Coronary artery (tissue), 2 donors: ENCODE measurements around the gene UST.

ENCODE experiments used
- DNase-seq: peaks from one replicate; pipeline ENCODE4 v3.0.0-alpha.2; 2017; ENCODE audit warnings: low spot score
- H3K27ac ChIP-seq, 2 donors: fragments of 200-600 bp; sonication (generic); one replicate each; pipeline ENCODE4 v1.5.1; 2016 to 2019
- H3K4me3 ChIP-seq: fragments of 200-600 bp; sonication (generic); 2 replicates; pipeline ENCODE4 v1.5.1; 2016; ENCODE audit warnings: mild to moderate bottlenecking, moderate library complexity
- TF ChIP-seq, protein P1 (sequence below): fragments of 200-600 bp; sonication (generic); IDR thresholded peaks from one replicate; pipeline ENCODE4 v1.5.1; 2019; ENCODE audit warnings: antibody characterized with exemption

The UST gene

DNA sequence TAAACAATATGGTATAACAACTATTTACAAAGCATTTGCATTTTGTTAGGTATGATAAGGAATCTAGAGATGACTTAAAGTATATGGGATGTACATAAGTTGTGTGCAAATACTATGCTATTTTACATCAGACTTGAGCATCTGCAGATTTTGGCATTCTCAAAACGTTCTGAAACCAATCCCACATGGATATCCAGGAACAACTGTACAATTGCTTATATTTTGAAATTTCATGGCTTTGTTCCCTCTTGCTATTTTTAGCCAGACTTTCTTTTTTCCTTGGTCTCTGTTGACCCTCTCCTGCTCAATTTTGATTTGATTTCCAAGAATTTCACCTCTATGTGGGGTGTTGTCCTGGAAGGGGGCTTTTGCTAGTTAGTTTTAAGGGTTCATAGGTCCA, 32.9 kb upstream of the UST start:
- no peak for DNase-seq
- H3K27ac ChIP-seq, result no peak overlapping the region
- TF ChIP-seq, protein P1, sequence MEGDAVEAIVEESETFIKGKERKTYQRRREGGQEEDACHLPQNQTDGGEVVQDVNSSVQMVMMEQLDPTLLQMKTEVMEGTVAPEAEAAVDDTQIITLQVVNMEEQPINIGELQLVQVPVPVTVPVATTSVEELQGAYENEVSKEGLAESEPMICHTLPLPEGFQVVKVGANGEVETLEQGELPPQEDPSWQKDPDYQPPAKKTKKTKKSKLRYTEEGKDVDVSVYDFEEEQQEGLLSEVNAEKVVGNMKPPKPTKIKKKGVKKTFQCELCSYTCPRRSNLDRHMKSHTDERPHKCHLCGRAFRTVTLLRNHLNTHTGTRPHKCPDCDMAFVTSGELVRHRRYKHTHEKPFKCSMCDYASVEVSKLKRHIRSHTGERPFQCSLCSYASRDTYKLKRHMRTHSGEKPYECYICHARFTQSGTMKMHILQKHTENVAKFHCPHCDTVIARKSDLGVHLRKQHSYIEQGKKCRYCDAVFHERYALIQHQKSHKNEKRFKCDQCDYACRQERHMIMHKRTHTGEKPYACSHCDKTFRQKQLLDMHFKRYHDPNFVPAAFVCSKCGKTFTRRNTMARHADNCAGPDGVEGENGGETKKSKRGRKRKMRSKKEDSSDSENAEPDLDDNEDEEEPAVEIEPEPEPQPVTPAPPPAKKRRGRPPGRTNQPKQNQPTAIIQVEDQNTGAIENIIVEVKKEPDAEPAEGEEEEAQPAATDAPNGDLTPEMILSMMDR, result no peak
- no peak overlapping the region for H3K4me3 ChIP-seq

- no peak for DNase-seq
- Histone ChIP-seq H3K4me3 (no peak overlapping the region), H3K27ac (no peak overlapping the region)
- TF ChIP-seq, protein P1, result no peak
These were observed 30.0 kb upstream of the UST start for GRCh38 chr6:148716811-148717210.

DNA sequence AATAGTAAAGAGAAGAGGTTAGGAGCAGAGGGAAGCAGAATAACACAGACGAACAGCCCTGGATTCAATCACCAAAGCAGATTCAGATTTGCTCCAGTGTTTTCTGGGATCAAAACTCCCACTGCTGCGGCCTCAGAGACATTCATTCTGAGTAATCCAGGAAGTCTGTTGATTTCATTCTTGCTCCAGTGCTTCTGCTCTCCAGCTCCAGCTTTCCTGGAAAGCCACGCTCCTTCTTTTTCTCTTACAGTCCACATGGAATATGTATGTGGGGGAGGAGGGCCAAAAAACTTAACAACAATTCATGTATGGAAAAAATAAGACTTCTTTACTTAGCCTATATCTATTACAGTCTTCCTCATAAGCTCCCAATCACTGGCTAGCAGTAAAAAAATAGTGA, 26.4 kb upstream of the UST start:
- DNase-seq, result no peak
- TF ChIP-seq, protein P1, result no peak
- no peak overlapping the region for H3K27ac ChIP-seq
- no peak overlapping the region for H3K4me3 ChIP-seq

DNA sequence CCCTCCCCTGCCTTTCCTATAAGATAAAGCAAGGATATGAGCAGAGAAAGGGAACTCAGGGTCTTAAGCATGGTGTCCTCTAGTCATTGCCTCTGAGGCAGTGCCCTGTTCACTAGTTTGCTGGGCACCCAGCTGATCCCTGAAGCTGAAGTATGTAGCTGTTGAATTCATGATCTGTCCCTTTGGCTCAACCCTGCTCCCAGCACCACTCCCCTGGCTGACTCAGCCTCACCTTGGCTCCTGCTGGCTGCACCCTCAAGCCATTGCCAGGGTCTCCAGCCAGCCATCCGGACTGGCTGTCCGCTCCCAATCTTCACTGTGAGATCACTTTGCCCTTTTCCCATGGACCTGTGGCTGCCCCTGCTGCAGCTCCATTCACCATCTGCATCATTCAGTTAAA, 25.9 kb upstream of the UST start:
- H3K4me3 ChIP-seq, result no peak overlapping the region
- H3K27ac ChIP-seq, result no peak overlapping the region
- no peak for DNase-seq
- TF ChIP-seq, protein P1, result no peak

DNA sequence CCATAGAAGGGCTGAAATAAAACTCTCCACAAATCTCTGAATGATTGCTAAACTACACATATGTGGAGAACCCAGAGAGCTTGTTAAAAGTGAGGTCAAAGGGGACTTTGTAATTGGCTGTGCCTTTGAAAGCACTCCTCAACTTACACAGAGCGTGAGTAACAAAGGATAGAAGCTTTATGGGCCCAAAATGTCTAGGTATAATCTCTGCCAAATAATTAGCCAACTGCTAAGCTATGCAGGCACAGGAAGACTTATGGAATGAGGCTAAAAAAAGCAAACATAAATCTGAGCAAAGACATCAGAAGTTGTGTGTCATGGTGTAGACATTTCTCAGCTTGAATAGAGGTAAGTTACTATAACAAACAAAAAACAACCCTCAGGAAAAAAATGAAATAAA, 23.3 kb upstream of the UST start:
- DNase-seq, result no peak
- Histone ChIP-seq H3K27ac (no peak overlapping the region), H3K4me3 (no peak overlapping the region)
- TF ChIP-seq, protein P1, result no peak

- TF ChIP-seq, protein P1, result no peak
- H3K27ac ChIP-seq, result no peak overlapping the region
- no peak overlapping the region for H3K4me3 ChIP-seq
- no peak for DNase-seq
These were observed 22.4 kb upstream of the UST start for GRCh38 chr6:148724428-148724827.

- Histone ChIP-seq H3K27ac (no peak overlapping the region), H3K4me3 (no peak overlapping the region)
- TF ChIP-seq, protein P1, result no peak
- DNase-seq, result no peak
These were observed 19.7 kb upstream of the UST start for GRCh38 chr6:148727104-148727503.
